GM18870 (cell line): ENCODE results near the gene WAPL.
"Not testable (repeated sequence)": the region's sequence is repeated elsewhere in the genome, so short reads cannot be mapped to it uniquely, and the experiment has no call there.

ENCODE experiments used
- ATAC-seq: cut with Tn5 transposase; IDR thresholded peaks from one replicate; pipeline ENCODE4 v1.9.1; 2021; ENCODE audit warnings: moderate library complexity; ENCODE audit not compliant: unreplicated experiment

Gene WAPL

GRCh38 chr10:86391236-86391840, 130.3 kb downstream of the WAPL start:
- no peak for ATAC-seq

- no peak for ATAC-seq
Observed at GRCh38 chr10:86390337-86391120, 131.1 kb downstream of the WAPL start.

GRCh38 chr10:86389441-86390193, 132.0 kb downstream of the WAPL start:
- ATAC-seq = peak; percentile 62

- not testable (repeated sequence) for ATAC-seq
Observed at GRCh38 chr10:86389109-86389440, 132.5 kb downstream of the WAPL start.

GRCh38 chr10:86388119-86388704, 133.4 kb downstream of the WAPL start:
- no peak for ATAC-seq

GRCh38 chr10:86387178-86387794, 134.3 kb downstream of the WAPL start:
- no peak for ATAC-seq

GRCh38 chr10:86385806-86386205, 135.8 kb downstream of the WAPL start:
- ATAC-seq = no peak
